GM12878 (cell line): Measurements from ENCODE around the gene IPP. TPM values are rescaled to one million over a fixed set of nuclear protein-coding genes. Genes with fewer than 3 reads are reported as not detected.

Experiments
- ATAC-seq: fragments of 200-7000 bp; cut with Tn5 transposase; 3 replicates; pipeline ENCODE4 v1.9.1; 2020; ENCODE audit warnings: mild to moderate bottlenecking, moderate library complexity
- BruUV-seq: library from RNA; stranded (reverse); fragments of 400-500 nt; replicated peaks from 2 replicates; lab custom pipeline; 2021; lab: Mats Ljungman, UMichigan
- CTCF ChIA-PET: fragments of 300-600 bp; sonication (Branson Sonifier 250); formaldehyde crosslinking; extraction: SDS; loops from one replicate; lab custom pipeline; 2021; ENCODE audit warnings: inconsistent platforms; lab: Yijun Ruan, JAX
- POLR2A ChIA-PET: fragments of 350-600 bp; formaldehyde crosslinking; extraction: SDS; loops from one replicate; lab custom pipeline; 2021; ENCODE audit warnings: inconsistent platforms; lab: Charles Lee
- RAD21 ChIA-PET: fragments of 300-600 bp; sonication (Branson Sonifier 250); formaldehyde crosslinking; loops from one replicate; lab custom pipeline; 2023; ENCODE audit warnings: antibody characterized with exemption; ENCODE audit not compliant: unreplicated experiment; lab: Charles Lee
- SMC1A ChIA-PET: fragments of 300-600 bp; sonication (Branson Sonifier 250); formaldehyde crosslinking; loops from one replicate; lab custom pipeline; 2023; ENCODE audit not compliant: unreplicated experiment, uncharacterized antibody; lab: Charles Lee
- DNase-seq: peaks from one replicate; pipeline ENCODE4 v3.0.0-alpha.2; 2011; ENCODE audit warnings: low read depth, low spot score
- FAIRE-seq: peaks from 3 replicates; lab custom pipeline; 2011; peaks lifted over from hg19 to GRCh38; lab: Jason Lieb, UNC
- H2AFZ ChIP-seq: 2 replicates; pipeline ENCODE4 v1.6.0; 2011; ENCODE audit warnings: low read depth, low read length, control low read depth; ENCODE audit not compliant: control insufficient read depth
- H3K27ac ChIP-seq: 2 replicates; pipeline ENCODE4 v1.5.1; 2011; ENCODE audit warnings: control low read depth; ENCODE audit not compliant: control insufficient read depth, insufficient read depth
- H3K27me3 ChIP-seq, 2 experiments: replicated peaks in 1 of 2; 2 replicates each; pipeline versions ENCODE4 v1.6.0 to v1.6.1; 2011; ENCODE audit warnings: low read length in 1 of 2; ENCODE audit not compliant: control insufficient read depth in 2 of 2, insufficient read depth in 2 of 2
- H3K36me3 ChIP-seq, 2 experiments: 2 replicates each; pipeline ENCODE4 v1.5.1; 2011; ENCODE audit warnings: low read length in 1 of 2; ENCODE audit not compliant: control insufficient read depth in 2 of 2, insufficient read depth in 2 of 2
- H3K4me1 ChIP-seq: 2 replicates; pipeline ENCODE4 v1.6.1; 2011; ENCODE audit warnings: mild to moderate bottlenecking, low read length, moderate library complexity, mixed read lengths; ENCODE audit not compliant: control insufficient read depth, insufficient read depth
- H3K4me2 ChIP-seq: 2 replicates; pipeline ENCODE4 v1.6.0; 2011; ENCODE audit warnings: control low read depth; ENCODE audit not compliant: control insufficient read depth, insufficient read depth
- H3K4me3 ChIP-seq: fragments of 200-600 bp; sonication (generic); 2 replicates; pipeline ENCODE4 v1.5.1; 2016
- H3K79me2 ChIP-seq: 2 replicates; pipeline ENCODE4 v1.6.0; 2011; ENCODE audit warnings: low read length; ENCODE audit not compliant: control insufficient read depth, insufficient read depth
- H3K9ac ChIP-seq: 2 replicates; pipeline ENCODE4 v1.8.0; 2011; ENCODE audit warnings: low read length, control low read depth, mixed read lengths; ENCODE audit not compliant: control insufficient read depth, insufficient read depth
- H3K9me3 ChIP-seq: replicated peaks from 3 replicates; pipeline ENCODE4 v1.5.1; 2011; ENCODE audit warnings: mild to moderate bottlenecking, low read length; ENCODE audit not compliant: control insufficient read depth, insufficient read depth
- H4K20me1 ChIP-seq: 2 replicates; pipeline ENCODE4 v1.6.0; 2011; ENCODE audit not compliant: control insufficient read depth, insufficient read depth
- ATF7 ChIP-seq: fragments of 450-650 bp; IDR thresholded peaks from 2 replicates; pipeline ENCODE4 v1.6.1; 2016; ENCODE audit warnings: low read depth, mild to moderate bottlenecking
- CHD1 ChIP-seq: IDR thresholded peaks from 2 replicates; pipeline ENCODE4 v1.6.1; 2012; ENCODE audit warnings: low read depth, low read length, improper control_type of control experiment
- MTA3 ChIP-seq: IDR thresholded peaks from 2 replicates; pipeline ENCODE4 v1.6.1; 2012; ENCODE audit warnings: low read length, inconsistent platforms, borderline replicate concordance
- SMARCA5 ChIP-seq: fragments of 450-650 bp; IDR thresholded peaks from 2 replicates; pipeline ENCODE4 v1.6.1; 2017; ENCODE audit warnings: mild to moderate bottlenecking
- SMC3 ChIP-seq: IDR thresholded peaks from 2 replicates; pipeline ENCODE4 v1.6.1; 2011; ENCODE audit warnings: low read length, improper control_type of control experiment, borderline replicate concordance
- ZBTB4 ChIP-seq: fragments of 450-650 bp; formaldehyde crosslinking; IDR thresholded peaks from 2 replicates; pipeline ENCODE4 v1.4.0; 2022; ENCODE audit warnings: mild to moderate bottlenecking, moderate library complexity
- ZNF217 ChIP-seq: fragments of 450-650 bp; IDR thresholded peaks from 2 replicates; pipeline ENCODE4 v1.6.1; 2017; ENCODE audit warnings: antibody characterized with exemption, mild to moderate bottlenecking
- WGBS: methylation state at CpG from one replicate; pipeline ENCODE4 v1.1.6; 2016; ENCODE audit warnings: low lambda C conversion rate; ENCODE audit not compliant: insufficient replicate concordance, insufficient coverage; ENCODE audit errors: missing lambda C conversion rate; 5-methylcytosine and 5-hydroxymethylcytosine counted together
- in situ Hi-C: fragments of 300-500 bp; cut with MboI; formaldehyde crosslinking; loops from 9 replicates; pipeline ENCODE4 v1.14.3; 2018; ENCODE audit warnings: mixed read lengths
- intact Hi-C: fragments of 100-400 bp; cut with micrococcal nuclease; formaldehyde crosslinking; loops from one replicate; pipeline ENCODE4 v1.14.2; 2022; ENCODE audit not compliant: unreplicated experiment
- polyA plus RNA-seq, 11 experiments: library from polyadenylated mRNA; depleted of rRNA in 4 of 11; unstranded in 6 of 11; stranded (reverse) in 5 of 11; fragments of >200 nt; fragmentation: Nextera tagmentation in 4 of 11; fragmentation: Illumina TruSeq in 1 of 11; extraction: Ambion mirVana in 4 of 11; extraction: Trizol in 1 of 11; gene quantifications; 1 replicate in 1 of 11; 2 replicates in 10 of 11; pipeline versions ENCODE4 v1.2.1 to v1.2.3, GENCODE V29; 2011 to 2016; ENCODE audit warnings: inconsistent platforms in 2 of 11, missing spikeins in 2 of 11, low read depth in 1 of 11
- total RNA-seq, 4 experiments: library from RNA; depleted of rRNA in 3 of 4; stranded (reverse); fragments of >200 nt in 3 of 4; fragmentation: Illumina TruSeq in 1 of 4; extraction: Trizol in 1 of 4; gene quantifications; 2 replicates each; pipeline versions ENCODE4 v1.2.1 to v1.2.3, GENCODE V29; 2013 to 2021

IPP gene
- total and polyA plus RNA-seq, 10 of the 15 experiments (the other 5 are each of a cell fraction or from before 2014, with no cell fraction given) = 4.7 to 15.0 (median 10.4) TPM

GRCh38 chr1:45667321-45668111 lies 82.9 kb downstream of the IPP start:
- no peaks in the 10 kb centered on the region; a peak in 3 of 4 replicates for H3K36me3 ChIP-seq
- ATAC-seq = no peak
- no peak overlapping the region for H3K4me3 ChIP-seq
- no peak for DNase-seq
- H2AFZ ChIP-seq = no peak overlapping the region
- RAD21 ChIA-PET = no interaction called here
- 76% methylated on average over 8 of the region's 8 CpGs for WGBS
- H3K79me2 ChIP-seq = peaks cover 70% of the 10 kb centered on the region
- no peak overlapping the region for H3K4me2 ChIP-seq
- SMC1A ChIA-PET = no interaction called here
- H4K20me1 ChIP-seq = peaks cover 5% of the 10 kb centered on the region
- CTCF ChIA-PET = no interaction called here
- no peak for TF ChIP-seq ZNF217
- no peak for TF ChIP-seq ZBTB4 (CRISPR knock-in tag)
- TF ChIP-seq CHD1 = no peak
- no peak for TF ChIP-seq SMC3
- TF ChIP-seq MTA3 = no peak
- no peak for TF ChIP-seq ATF7
- no peak for TF ChIP-seq SMARCA5
- no peak overlapping the region for H3K27ac ChIP-seq
- BruUV-seq = no TSS peak
- in situ Hi-C loops = no loop called here
- peak; percentile 31 for FAIRE-seq
- H3K9me3 ChIP-seq = no peaks in the 10 kb centered on the region
- no peak overlapping the region for H3K9ac ChIP-seq
- POLR2A ChIA-PET = no interaction called here
- no peaks in the 10 kb centered on the region for H3K4me1 ChIP-seq
- no peaks in the 10 kb centered on the region for H3K27me3 ChIP-seq
- intact Hi-C loops = no loop called here
